NT2/D1 (cell line): Measurements from ENCODE around the gene METTL9.

Experiments used
- DNase-seq: peaks from one replicate; pipeline ENCODE4 v3.0.0-alpha.2; 2011; ENCODE audit warnings: low read depth, low spot score
- H3K27me3 ChIP-seq: 2 replicates; pipeline ENCODE4 v1.6.0; 2011; ENCODE audit warnings: mild to moderate bottlenecking; ENCODE audit not compliant: insufficient read length, insufficient read depth
- H3K36me3 ChIP-seq: 2 replicates; pipeline ENCODE4 v1.6.1; 2011; ENCODE audit warnings: mild to moderate bottlenecking, low read length, mixed read lengths; ENCODE audit not compliant: insufficient read depth, insufficient read length
- H3K4me1 ChIP-seq: 2 replicates; pipeline ENCODE4 v1.5.1; 2011; ENCODE audit not compliant: insufficient read depth, insufficient read length
- H3K4me3 ChIP-seq: 2 replicates; pipeline ENCODE4 v1.5.1; 2011; ENCODE audit warnings: low read depth; ENCODE audit not compliant: insufficient read length
- H3K9ac ChIP-seq: 2 replicates; pipeline ENCODE4 v1.6.0; 2011; ENCODE audit warnings: low read depth; ENCODE audit not compliant: insufficient read length
- H3K9me3 ChIP-seq: 2 replicates; pipeline ENCODE4 v1.5.1; 2011; ENCODE audit warnings: mild to moderate bottlenecking, low read length; ENCODE audit not compliant: insufficient read depth
- SUZ12 ChIP-seq: IDR thresholded peaks from 2 replicates; pipeline ENCODE4 v1.6.1; 2011; ENCODE audit not compliant: insufficient read length, insufficient read depth; ENCODE audit errors: extremely low read depth
- YY1 ChIP-seq: IDR thresholded peaks from 2 replicates; pipeline ENCODE4 v1.6.1; 2011; ENCODE audit not compliant: insufficient read length, insufficient read depth
- ZNF274 ChIP-seq: IDR thresholded peaks from 2 replicates; pipeline ENCODE4 v1.6.1; 2011; ENCODE audit warnings: mild to moderate bottlenecking, low read depth, low read length

Gene METTL9

GRCh38 chr16:21610006-21610544, 10.7 kb downstream of the METTL9 start:
- Histone ChIP-seq H3K4me3 (no peak overlapping the region), H3K27me3 (no peaks in the 10 kb centered on the region), H3K36me3 (no peaks in the 10 kb centered on the region), H3K9ac (no peak overlapping the region), H3K9me3 (no peaks in the 10 kb centered on the region), H3K4me1 (peaks cover 5% of the 10 kb centered on the region)
- TF ChIP-seq YY1 (no peak), SUZ12 (no peak), ZNF274 (no peak)
- DNase-seq, result no peak

GRCh38 chr16:21610766-21611165, 11.4 kb downstream of the METTL9 start:
- DNase-seq, result no peak
- TF ChIP-seq ZNF274 (no peak), SUZ12 (no peak)
- Histone ChIP-seq H3K9me3 (no peaks in the 10 kb centered on the region), H3K36me3 (peaks cover 4% of the 10 kb centered on the region), H3K4me3 (no peak overlapping the region), H3K4me1 (peaks cover 5% of the 10 kb centered on the region), H3K27me3 (no peaks in the 10 kb centered on the region), H3K9ac (no peak overlapping the region)

DNA sequence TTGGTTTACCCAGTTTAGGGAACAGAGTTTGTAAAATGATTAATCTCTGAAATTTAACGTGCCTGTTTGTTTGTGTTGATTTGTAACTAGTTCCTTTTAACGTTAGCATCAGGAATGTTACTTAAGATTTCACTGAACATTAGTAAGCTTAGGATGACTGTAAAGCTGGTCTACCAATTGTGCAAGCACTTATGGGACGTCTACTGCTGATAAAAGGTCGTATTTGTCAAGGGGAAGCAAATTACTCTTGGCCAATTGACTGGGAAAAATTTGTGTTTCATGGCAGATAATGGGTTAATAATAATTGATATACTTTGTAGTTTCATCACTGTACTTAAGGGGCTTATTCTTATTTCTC, 11.8 kb downstream of the METTL9 start:
- no peak for DNase-seq
- H3K4me3 ChIP-seq, result no peak overlapping the region
- no peaks in the 10 kb centered on the region for H3K27me3 ChIP-seq
- H3K9ac ChIP-seq, result no peak overlapping the region
- H3K9me3 ChIP-seq, result no peaks in the 10 kb centered on the region
- peaks cover 5% of the 10 kb centered on the region for H3K4me1 ChIP-seq
- TF ChIP-seq YY1 (no peak), SUZ12 (no peak), ZNF274 (no peak)
- peaks cover 6% of the 10 kb centered on the region for H3K36me3 ChIP-seq

- H3K36me3 ChIP-seq, result peaks cover 6% of the 10 kb centered on the region
- DNase-seq, result no peak
- TF ChIP-seq ZNF274, result no peak
- TF ChIP-seq YY1, result no peak
- H3K9ac ChIP-seq, result no peak overlapping the region
- H3K4me3 ChIP-seq, result no peak overlapping the region
- H3K4me1 ChIP-seq, result peaks cover 5% of the 10 kb centered on the region
- no peaks in the 10 kb centered on the region for H3K9me3 ChIP-seq
- no peaks in the 10 kb centered on the region for H3K27me3 ChIP-seq
Observed at GRCh38 chr16:21611556-21612384, 12.4 kb downstream of the METTL9 start.

DNA sequence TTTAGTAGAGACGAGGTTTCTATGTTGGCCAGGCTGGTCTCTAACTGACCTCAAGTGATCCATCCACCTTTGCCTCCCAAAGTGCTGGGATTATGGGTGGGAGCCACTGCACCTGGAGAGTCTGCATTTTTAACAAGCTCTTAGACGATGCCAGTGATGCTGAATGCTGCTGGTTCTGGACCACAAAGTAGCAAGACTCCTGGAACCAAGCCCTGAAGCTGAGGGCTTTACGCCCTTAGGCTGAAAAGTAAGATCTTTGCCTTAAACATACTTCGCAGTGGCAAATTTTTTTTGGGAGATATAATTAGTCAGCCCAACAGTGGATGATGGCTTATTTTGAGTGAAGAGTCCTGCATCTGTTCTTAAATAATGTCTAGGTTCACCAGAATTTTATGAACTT, 14.0 kb downstream of the METTL9 start:
- peaks cover 6% of the 10 kb centered on the region for H3K36me3 ChIP-seq
- DNase-seq, result no peak
- H3K4me3 ChIP-seq, result no peak overlapping the region
- no peak overlapping the region for H3K9ac ChIP-seq
- H3K9me3 ChIP-seq, result no peaks in the 10 kb centered on the region
- H3K27me3 ChIP-seq, result no peaks in the 10 kb centered on the region
- peaks cover 5% of the 10 kb centered on the region for H3K4me1 ChIP-seq
- TF ChIP-seq ZNF274 (no peak), YY1 (no peak), SUZ12 (no peak)

GRCh38 chr16:21613781-21614180, 14.4 kb downstream of the METTL9 start:
- Histone ChIP-seq H3K9ac (no peak overlapping the region), H3K9me3 (no peaks in the 10 kb centered on the region), H3K36me3 (peaks cover 6% of the 10 kb centered on the region), H3K4me3 (no peak overlapping the region), H3K27me3 (no peaks in the 10 kb centered on the region), H3K4me1 (peaks cover 5% of the 10 kb centered on the region)
- DNase-seq, result no peak
- no peak for TF ChIP-seq YY1
- no peak for TF ChIP-seq SUZ12
- TF ChIP-seq ZNF274, result no peak

DNA sequence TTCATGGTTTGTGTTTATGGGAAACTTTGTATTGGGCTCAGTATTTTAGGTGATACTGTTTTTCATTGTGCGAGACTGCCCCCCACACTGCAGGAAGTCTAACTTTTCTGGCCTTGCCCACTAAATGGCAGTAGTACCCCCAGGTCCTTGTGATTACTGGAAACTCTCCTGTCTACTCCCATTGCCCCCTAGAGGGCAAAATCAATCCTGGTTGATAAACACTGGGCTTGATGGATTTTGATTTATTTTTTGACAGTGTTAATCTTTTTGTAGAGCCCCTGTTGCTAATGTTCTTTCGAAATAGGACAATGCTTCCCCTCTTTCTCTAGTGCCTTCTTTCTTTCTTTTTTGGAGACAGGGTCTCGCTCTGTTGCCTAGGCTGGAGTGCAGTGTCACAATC, 15.5 kb downstream of the METTL9 start:
- no peak for TF ChIP-seq SUZ12
- no peak for TF ChIP-seq ZNF274
- Histone ChIP-seq H3K9ac (no peak overlapping the region), H3K27me3 (no peaks in the 10 kb centered on the region), H3K4me3 (no peak overlapping the region), H3K9me3 (no peaks in the 10 kb centered on the region), H3K36me3 (peaks cover 8% of the 10 kb centered on the region), H3K4me1 (peaks cover 5% of the 10 kb centered on the region)
- DNase-seq, result no peak
